Endometrial microvascular endothelial cells (primary cell): ENCODE measurements around the gene RSL1D1. TPM values are rescaled to one million over a fixed set of nuclear protein-coding genes. Genes with fewer than 3 reads are reported as not detected.
"Not testable (repeated sequence)": the region's sequence is repeated elsewhere in the genome, so short reads cannot be mapped to it uniquely, and the experiment has no call there.

Experiments
- in situ Hi-C: cut with HindIII; loops from 2 replicates; pipeline ENCODE4 v1.10.0; 2017; ENCODE audit warnings: low sequenced_read_pairs, low pct_unique_long_range_greater_than_20kb; ENCODE audit errors: inconsistent ontology term
- total RNA-seq: library from RNA; depleted of rRNA; stranded (reverse); fragments of >200 nt; gene quantifications from one replicate; pipeline ENCODE4 v1.2.3, GENCODE V29; 2015; ENCODE audit errors: inconsistent ontology term

Gene RSL1D1
- total RNA-seq, 1 donor from 2014 or later = 125 TPM

DNA sequence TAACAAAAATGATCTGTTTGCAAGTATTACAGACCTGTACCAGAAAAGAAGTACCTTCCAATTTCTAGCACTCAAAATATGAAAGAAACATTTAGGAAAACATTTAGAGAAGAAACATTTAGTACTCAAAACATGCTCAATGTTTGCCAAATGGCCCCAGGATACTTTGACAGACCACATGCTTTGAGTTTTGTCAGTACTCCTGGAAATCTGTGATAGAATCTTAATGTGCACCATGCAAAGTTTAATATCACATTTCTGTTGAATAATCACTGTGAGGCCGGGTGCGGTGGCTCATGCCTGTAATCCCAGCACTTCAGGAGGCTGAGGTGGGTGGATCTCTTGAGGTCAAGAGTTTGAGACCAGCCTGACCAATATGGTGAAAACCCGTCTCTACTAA is 45.8 kb downstream of the RSL1D1 start:
- in situ Hi-C loops = no loop called here

DNA sequence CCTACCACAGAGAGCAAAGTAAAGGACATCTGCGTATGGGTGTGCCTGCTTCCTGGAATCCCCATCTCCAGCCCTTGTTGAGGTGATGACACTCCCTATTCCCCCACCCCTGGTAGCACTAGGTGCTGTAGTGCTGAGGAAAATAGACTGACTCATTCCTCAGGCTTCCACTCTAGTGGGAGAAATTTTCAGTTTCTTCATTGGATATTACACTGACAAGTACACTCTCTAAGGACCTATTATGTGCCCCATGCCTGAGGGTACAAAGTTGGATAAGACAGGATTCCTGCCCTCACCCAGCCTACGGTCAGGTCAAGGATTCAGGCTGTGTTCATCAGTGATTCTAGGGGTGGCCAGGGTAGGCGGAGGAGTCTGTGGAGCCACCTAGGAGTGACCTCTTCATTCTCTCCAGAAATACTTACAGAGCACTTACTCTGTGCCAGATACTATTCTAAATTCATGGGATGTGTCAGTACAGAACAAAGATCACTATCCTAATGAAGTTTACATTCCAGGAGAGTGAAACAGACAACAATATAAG is 49.8 kb downstream of the RSL1D1 start:
- in situ Hi-C loops = no loop called here

- in situ Hi-C loops = no loop called here
Measured at GRCh38 chr16:11800382-11800718, 51.0 kb downstream of the RSL1D1 start.

DNA sequence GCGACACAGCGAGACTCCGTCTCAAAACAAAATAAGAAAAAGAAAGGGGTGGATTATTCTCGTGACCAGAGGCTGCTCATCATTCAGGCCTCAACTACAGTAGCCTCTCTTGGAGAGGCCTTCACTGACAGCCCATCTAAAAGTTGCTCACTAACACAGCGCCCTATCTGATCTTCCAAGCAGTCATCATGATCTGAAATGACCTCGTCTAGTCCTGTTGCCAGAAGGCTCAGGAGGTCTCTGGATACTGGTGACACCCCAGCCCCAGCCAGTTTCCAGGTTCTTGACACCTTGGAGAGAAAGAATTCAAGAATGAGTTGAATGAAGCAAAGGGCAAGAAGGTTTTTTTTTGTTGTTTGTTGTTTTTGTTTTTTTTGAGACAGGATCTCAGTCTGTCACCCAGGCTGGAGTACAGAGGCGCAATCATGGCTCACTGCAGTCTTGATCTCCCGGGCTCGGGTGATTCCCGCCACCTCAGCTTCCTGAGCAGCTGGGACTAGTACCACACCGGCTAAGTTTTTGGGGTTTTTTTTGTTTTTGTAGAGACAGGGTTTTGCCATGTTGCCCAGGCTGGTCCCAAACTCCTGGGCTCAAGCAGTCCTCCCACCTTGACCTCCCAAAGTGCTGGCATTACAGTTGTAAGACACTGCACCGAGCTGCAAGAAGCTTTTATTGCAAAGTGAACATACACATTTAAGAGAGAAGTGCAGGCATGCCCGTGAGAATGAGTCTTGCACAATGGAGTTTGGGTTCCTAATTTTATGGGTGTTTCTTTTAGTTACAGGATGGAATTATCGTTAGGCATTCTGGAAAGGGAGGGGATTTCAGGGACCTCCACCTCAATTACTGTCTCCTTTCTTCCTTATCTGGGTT is 51.6 kb downstream of the RSL1D1 start:
- in situ Hi-C loops = no loop called here

GRCh38 chr16:11799017-11799381 is 52.3 kb downstream of the RSL1D1 start:
- in situ Hi-C loops = no loop called here

DNA sequence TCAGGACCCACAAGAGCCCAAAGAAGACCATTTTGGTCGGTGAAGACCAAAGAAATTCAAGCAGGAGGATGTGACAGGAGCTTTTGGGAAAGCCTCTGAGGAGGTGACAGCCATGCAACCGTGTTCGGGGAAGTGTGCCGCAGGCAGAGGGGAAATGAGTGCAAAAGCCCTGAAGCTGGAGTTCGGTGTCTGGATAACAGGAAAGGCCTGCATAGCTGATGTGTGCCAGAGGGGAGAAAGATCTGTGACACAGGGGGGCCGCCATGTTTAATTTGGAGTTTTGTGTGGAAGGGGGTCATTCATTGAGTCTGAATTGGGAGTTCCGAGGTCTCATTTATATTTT is 53.4 kb downstream of the RSL1D1 start:
- in situ Hi-C loops = no loop called here

GRCh38 chr16:11797166-11797956 is 54.0 kb downstream of the RSL1D1 start, which contains the start of gene ZC3H7A:
ZC3H7A (minus strand) TSS chr16:11797258; CDS start chr16:11782354, 14,904 bp downstream.
- in situ Hi-C loops = no loop called here

DNA sequence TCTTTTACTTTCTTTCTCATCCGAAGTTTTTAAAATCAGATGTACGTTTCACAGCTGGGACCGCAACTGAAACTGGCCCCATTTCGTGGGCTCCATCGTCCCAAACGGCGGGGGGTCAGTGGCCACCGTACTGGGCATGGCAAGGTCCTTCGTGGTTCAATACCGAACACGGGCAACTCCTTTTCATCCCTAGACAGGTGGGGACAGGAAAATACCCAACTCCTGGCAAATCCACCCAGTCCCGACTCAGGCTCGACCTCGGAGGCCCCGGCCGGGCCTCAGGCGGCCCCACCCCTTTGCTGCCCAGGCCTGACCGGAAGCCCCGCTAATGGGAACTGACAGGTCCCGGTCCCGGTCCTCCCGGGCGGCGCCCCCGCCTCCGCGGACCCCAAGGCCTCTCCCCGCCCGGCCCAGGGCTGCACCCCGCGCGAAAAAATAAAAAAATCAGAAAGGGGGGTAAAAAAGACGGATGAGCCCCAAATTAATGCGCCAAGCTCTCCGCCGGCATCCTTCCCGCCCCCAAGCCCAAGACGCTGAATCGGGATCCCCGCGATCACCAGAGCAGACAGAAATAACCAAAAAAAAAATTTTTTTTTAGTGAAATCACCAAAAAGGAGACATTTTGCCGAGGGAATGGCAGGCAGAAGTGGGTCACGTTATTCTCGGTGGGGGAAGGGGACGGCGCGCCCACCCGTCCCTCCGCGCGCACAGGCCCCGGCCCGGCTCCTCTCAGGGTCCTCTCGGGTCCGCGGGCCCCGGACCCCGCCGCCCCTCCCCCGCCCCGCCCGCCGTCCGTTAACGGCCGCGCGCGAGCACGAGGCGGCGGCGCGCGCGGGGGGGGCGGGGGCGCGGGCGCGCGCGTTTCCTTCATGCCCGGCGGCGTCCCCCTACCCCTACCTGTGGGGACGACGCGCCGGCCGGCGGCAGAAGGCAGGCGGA is 54.8 kb downstream of the RSL1D1 start:
- in situ Hi-C loops = no loop called here

- in situ Hi-C loops = no loop called here
Measured at GRCh38 chr16:11795887-11796226, 55.5 kb downstream of the RSL1D1 start.

- in situ Hi-C loops = no loop called here
Measured at GRCh38 chr16:11794996-11795886, 56.1 kb downstream of the RSL1D1 start.

GRCh38 chr16:11794447-11794846 is 56.9 kb downstream of the RSL1D1 start:
- in situ Hi-C loops = no loop called here

DNA sequence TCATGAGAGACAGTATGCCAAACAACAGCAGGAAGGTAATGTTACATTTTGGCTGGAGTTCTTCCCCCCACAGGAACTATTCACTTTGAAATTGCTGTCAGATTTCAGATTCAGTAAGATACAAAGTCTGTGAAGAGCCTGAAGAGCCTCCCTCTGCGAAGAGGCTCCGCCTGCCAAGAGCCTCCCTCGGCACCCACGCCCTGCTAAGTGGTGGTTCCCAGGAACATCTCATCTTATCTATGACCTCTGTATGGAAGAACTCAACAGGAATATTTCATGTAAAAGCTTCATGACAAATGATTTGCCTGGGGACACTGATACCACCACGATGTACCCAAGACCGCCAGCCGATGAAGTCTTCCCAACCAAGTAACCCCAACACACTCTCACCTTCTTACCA is 57.5 kb downstream of the RSL1D1 start:
- in situ Hi-C loops = no loop called here

DNA sequence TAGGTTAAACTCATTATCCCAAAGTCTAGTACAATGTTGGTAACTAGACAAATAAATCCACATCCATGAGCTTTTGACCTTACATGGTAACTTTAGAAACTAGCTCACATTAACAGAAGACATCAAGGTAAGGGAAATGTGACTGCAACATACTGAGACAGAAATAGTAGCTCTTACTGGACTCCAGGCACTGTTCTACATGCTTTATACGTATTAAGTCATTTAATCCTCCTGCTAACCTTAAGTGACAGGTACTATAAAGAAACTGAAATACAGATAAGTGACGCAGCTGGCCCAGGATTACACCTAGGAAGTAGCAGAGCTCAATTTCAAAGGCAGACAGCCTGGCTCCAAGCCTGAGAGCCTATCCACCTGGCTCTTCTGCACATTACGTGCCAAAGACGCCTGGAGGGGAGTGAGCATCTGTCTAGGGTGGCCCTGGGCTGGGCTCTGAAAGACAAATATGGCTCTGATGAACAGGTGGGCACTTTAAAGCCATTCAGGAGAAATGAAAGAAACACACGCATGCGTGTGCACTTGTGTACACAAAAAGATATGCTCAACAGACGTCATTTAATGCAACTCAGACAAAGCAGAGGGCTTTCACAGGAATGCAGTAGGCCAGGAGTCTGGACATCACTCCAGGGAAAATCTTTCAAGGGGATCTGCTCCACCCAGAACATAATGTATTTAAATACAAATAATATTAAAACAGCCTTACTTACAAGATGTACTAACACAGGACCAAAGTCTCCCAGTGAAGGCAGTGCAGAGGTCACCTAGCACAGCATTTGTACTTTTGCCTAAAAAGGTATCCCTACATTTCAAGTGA is 58.7 kb downstream of the RSL1D1 start:
- in situ Hi-C loops = no loop called here

DNA sequence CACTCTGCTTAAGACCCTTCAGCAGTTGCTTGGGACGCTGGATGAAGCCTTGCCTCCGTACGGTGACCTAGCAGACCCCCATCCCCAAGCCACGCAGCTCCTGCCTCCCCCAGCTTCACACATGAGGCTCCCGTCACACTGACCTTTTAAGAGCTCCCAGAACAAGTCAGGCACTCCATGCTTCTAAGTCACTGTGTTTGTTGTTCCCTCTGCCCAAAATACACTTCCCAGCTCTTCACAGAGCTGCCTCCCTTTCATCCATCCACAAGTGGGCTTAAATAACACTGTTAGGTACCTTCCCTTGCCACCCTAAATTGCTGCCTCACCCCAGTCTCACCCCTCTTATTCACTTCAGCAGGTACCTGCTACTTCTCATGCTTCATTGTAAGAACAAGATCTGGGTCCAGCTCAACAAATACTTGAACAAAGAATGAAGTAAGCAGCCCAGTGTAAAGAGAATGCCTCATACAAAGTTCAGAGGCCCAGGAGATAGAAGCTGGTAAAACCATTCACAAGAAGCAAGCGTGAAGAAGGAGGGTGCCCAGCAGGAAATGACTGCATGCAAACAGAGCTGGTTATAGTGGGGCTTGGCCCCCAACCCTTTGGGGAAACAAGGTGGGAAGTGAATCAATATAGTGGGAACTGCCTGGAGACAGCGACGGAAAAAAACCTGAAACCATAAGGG is 60.1 kb downstream of the RSL1D1 start:
- in situ Hi-C loops = no loop called here

- in situ Hi-C loops = no loop called here
Measured at GRCh38 chr16:11788914-11789313, 62.4 kb downstream of the RSL1D1 start.

GRCh38 chr16:11784980-11785599 is 66.3 kb downstream of the RSL1D1 start:
- in situ Hi-C loops = not testable (repeated sequence)
